Transverse colon (tissue), 4 donors: Measurements from ENCODE around the gene ZNF765. TPM values are rescaled to one million over a fixed set of nuclear protein-coding genes. Genes with fewer than 3 reads are reported as not detected.
"Not testable (repeated sequence)": the region's sequence is repeated elsewhere in the genome, so short reads cannot be mapped to it uniquely, and the experiment has no call there.

Experiments
- DNase-seq: peaks from one replicate; pipeline ENCODE4 v3.0.0-alpha.2; 2019
- H3K27ac ChIP-seq, 4 donors: fragments of 200-600 bp; sonication (generic); 2 replicates each; pipeline ENCODE4 v1.5.1; 2016 to 2018; ENCODE audit warnings: inconsistent platforms in 4 of 4
- H3K27me3 ChIP-seq: fragments of 200-600 bp; sonication (generic); 2 replicates; pipeline ENCODE4 v1.5.1; 2017; ENCODE audit warnings: inconsistent platforms
- H3K36me3 ChIP-seq, 4 donors: fragments of 200-600 bp; sonication (generic); 2 replicates each; pipeline ENCODE4 v1.5.1; 2017 to 2019; ENCODE audit warnings: inconsistent platforms in 4 of 4
- H3K4me1 ChIP-seq, 4 donors: fragments of 200-600 bp; sonication (generic); 2 replicates each; pipeline ENCODE4 v1.5.1; 2017 to 2020; ENCODE audit warnings: inconsistent platforms in 4 of 4
- H3K4me3 ChIP-seq, 4 donors: fragments of 200-600 bp; sonication (generic); 1 replicate in 1 of 4; 2 replicates in 3 of 4; pipeline versions ENCODE4 v1.5.1 to v1.6.1; 2017 to 2019; ENCODE audit warnings: inconsistent platforms in 4 of 4
- H3K9me3 ChIP-seq, 2 donors: fragments of 200-600 bp; sonication (generic); 2 replicates each; pipeline ENCODE4 v1.5.1; 2017 to 2019; ENCODE audit warnings: inconsistent platforms in 2 of 2
- EP300 ChIP-seq: sonication (generic); formaldehyde crosslinking; IDR thresholded peaks from one replicate; pipeline ENCODE4 v1.6.1; 2017; ENCODE audit warnings: antibody characterized with exemption, low read depth
- POLR2A ChIP-seq: fragments of 450-650 bp; IDR thresholded peaks from one replicate; pipeline ENCODE4 v1.6.1; 2016; ENCODE audit warnings: antibody characterized with exemption, mild to moderate bottlenecking, moderate library complexity
- POLR2AphosphoS5 ChIP-seq, 3 donors: sonication (generic); formaldehyde crosslinking; IDR thresholded peaks; one replicate each; pipeline ENCODE4 v1.6.1; 2016; ENCODE audit warnings: antibody characterized with exemption in 3 of 3
- WGBS, 2 donors: methylation state at CpG; one replicate each; pipeline ENCODE4 v1.1.5; 2018; ENCODE audit warnings: low coverage in 1 of 2; 5-methylcytosine and 5-hydroxymethylcytosine counted together
- in situ Hi-C, 4 donors: fragments of 200-750 bp; cut with MboI; loops; one replicate each; pipeline versions ENCODE4 v1.15.0 to v1.15.1; 2017; ENCODE audit warnings: low sequenced_read_pairs in 3 of 4, low pct_ligation_motif_present in 1 of 4, low pct_unique_long_range_greater_than_20kb in 1 of 4
- intact Hi-C: fragments of 100-400 bp; cut with DNase I; formaldehyde crosslinking; loops from one replicate; pipeline ENCODE4 v1.15.1; 2023; ENCODE audit warnings: low total_unique reads
- total RNA-seq, 4 donors: library from RNA; depleted of rRNA; stranded (reverse); fragments of >200 nt; gene quantifications; one replicate each; pipeline ENCODE4 v1.1.0, GENCODE V29; 2016
- TF ChIP-seq, protein P1 (sequence below), 5 experiments: fragments of 200-600 bp in 3 of 5; fragments of 450-650 bp in 2 of 5; sonication (generic) in 3 of 5; IDR thresholded peaks; 1 replicate in 2 of 5; 2 replicates in 3 of 5; pipeline ENCODE4 v1.5.1; 2016 to 2017; ENCODE audit warnings: antibody characterized with exemption in 5 of 5, inconsistent platforms in 3 of 5, mild to moderate bottlenecking in 2 of 5, moderate library complexity in 1 of 5

ZNF765 gene
- total RNA-seq, 4 donors from 2014 or later = 6.0 to 14.3 (median 11.2) TPM

- DNase-seq = no peak
- WGBS, 2 donors = 0 to 17% methylated on average over 1 of the region's 1 CpG
- in situ Hi-C loops = no loop called here
Observed at GRCh38 chr19:53396525-53396868, 1.5 kb downstream of the ZNF765 start.

DNA sequence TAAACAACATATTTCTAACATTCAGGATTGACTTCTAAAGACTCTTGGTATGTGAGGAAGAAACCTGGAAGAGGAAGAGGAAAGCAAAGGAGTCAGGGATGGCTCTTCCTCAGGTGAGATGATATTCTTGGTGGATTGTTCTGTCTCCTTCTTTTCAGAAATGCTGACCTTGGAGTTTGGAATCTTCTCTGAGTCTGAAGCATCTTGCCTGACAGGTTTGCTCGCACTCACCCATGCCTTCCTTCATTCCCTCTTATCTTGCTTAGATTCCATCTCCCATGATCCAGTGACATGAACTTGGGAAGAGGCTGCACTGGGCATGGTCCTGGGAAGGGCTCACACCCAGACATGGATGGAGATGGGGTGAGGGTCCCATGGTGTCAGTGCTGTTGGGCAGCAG, 3.0 kb downstream of the ZNF765 start:
- WGBS, 2 donors = 96 to 100% methylated on average over 1 of the region's 1 CpG
- H3K27ac ChIP-seq = not testable (repeated sequence)

More at GRCh38 chr19:53396525-53396868, 1.5 kb downstream of the ZNF765 start:
- TF ChIP-seq POLR2A (no peak), EP300 (no peak), POLR2AphosphoS5 (IDR thresholded peaks at IDR 0.05) (no peak)
- TF ChIP-seq, protein P1, sequence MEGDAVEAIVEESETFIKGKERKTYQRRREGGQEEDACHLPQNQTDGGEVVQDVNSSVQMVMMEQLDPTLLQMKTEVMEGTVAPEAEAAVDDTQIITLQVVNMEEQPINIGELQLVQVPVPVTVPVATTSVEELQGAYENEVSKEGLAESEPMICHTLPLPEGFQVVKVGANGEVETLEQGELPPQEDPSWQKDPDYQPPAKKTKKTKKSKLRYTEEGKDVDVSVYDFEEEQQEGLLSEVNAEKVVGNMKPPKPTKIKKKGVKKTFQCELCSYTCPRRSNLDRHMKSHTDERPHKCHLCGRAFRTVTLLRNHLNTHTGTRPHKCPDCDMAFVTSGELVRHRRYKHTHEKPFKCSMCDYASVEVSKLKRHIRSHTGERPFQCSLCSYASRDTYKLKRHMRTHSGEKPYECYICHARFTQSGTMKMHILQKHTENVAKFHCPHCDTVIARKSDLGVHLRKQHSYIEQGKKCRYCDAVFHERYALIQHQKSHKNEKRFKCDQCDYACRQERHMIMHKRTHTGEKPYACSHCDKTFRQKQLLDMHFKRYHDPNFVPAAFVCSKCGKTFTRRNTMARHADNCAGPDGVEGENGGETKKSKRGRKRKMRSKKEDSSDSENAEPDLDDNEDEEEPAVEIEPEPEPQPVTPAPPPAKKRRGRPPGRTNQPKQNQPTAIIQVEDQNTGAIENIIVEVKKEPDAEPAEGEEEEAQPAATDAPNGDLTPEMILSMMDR (IDR thresholded peaks at IDR 0.05) = no peak
- Histone ChIP-seq H3K27ac (no peak overlapping the region), H3K27me3 (no peaks in the 10 kb centered on the region), H3K9me3 (peaks cover 3 to 8% of the 10 kb centered on the region in 2 donors), H3K4me3 (peak overlapping the region in 1 of 4 donors; percentile 92), H3K4me1 (peaks cover 4 to 25% (median 17%) of the 10 kb centered on the region in 4 donors), H3K36me3 (peaks cover 0 to 33% (median 12%) of the 10 kb centered on the region in 4 donors)
- intact Hi-C loops = no loop called here

GRCh38 chr19:53409505-53410204, 14.7 kb downstream of the ZNF765 start:
- TF ChIP-seq EP300 = no peak
- no peak for TF ChIP-seq POLR2A
- TF ChIP-seq, protein P1 (IDR thresholded peaks at IDR 0.05) = no peak
- TF ChIP-seq POLR2AphosphoS5 (IDR thresholded peaks at IDR 0.05) = no peak
- H3K4me1 ChIP-seq = no peaks in the 10 kb centered on the region
- H3K27ac ChIP-seq = no peak overlapping the region
- intact Hi-C loops (no loop called here), in situ Hi-C loops (loop anchor here in 2 of 4 donors (10.0 to 25.0 kb wide), 2 partner anchors 95 to 328 kb away; no protein-coding TSS in a partner anchor)
- H3K4me3 ChIP-seq = no peak overlapping the region
- DNase-seq = no peak
- peaks cover 60 to 76% of the 10 kb centered on the region in 2 donors for H3K9me3 ChIP-seq
- peaks cover 0 to 35% (median 16%) of the 10 kb centered on the region in 4 donors for H3K36me3 ChIP-seq
- WGBS, 2 donors = 79 to 82% methylated on average over 6 to 7 of the region's 7 CpGs
- H3K27me3 ChIP-seq = no peaks in the 10 kb centered on the region

More for the DNA sequence above, 3.0 kb downstream of the ZNF765 start:
- intact Hi-C loops, DNase-seq, H3K4me3 ChIP-seq, H3K27me3 ChIP-seq, in situ Hi-C loops: not testable (repeated sequence)
- peaks cover 0 to 46% (median 18%) of the 10 kb centered on the region in 4 donors for H3K36me3 ChIP-seq
- H3K4me1 ChIP-seq = peaks cover 4 to 25% (median 17%) of the 10 kb centered on the region in 4 donors
- H3K9me3 ChIP-seq = peaks cover 5 to 14% of the 10 kb centered on the region in 2 donors

- intact Hi-C loops, H3K9me3 ChIP-seq, H3K36me3 ChIP-seq, H3K4me1 ChIP-seq, H3K27me3 ChIP-seq, DNase-seq, H3K27ac ChIP-seq, H3K4me3 ChIP-seq: not testable (repeated sequence)
- 67% methylated on average over 6 to 11 of the region's 11 CpGs for WGBS, 2 donors
- in situ Hi-C loops = loop anchor here in 2 of 4 donors (10.0 to 25.0 kb wide), 2 partner anchors 317 to 324 kb away; no protein-coding TSS in a partner anchor
Observed at GRCh38 chr19:53420520-53421315, 25.8 kb downstream of the ZNF765 start.

DNA sequence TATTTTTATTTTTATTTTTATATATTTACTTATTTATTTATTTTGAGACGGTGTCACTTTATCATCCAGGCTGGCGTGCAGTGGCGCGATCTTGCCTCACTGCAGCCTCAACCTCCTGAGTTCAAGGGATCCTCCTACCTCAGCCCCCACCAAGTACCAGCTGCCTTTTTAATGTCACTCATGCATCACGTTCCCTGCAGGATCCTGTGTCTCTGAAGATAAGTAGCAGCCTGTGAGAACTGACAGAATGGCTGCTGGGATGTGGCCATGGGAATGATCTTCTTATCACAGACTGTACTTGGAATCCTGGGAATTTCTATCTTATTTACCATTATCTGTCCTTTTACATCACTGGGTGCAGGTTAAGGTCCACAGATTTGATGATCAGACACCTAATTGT, 27.6 kb downstream of the ZNF765 start:
- no peaks in the 10 kb centered on the region for H3K36me3 ChIP-seq
- H3K9me3 ChIP-seq = no peaks in the 10 kb centered on the region
- DNase-seq = no peak
- H3K4me1 ChIP-seq = no peaks in the 10 kb centered on the region
- no peak overlapping the region for H3K27ac ChIP-seq
- 88% methylated on average over 5 of the region's 5 CpGs; no CpG with 5 or more reads in 1 of the 2 donors for WGBS, 2 donors
- TF ChIP-seq, protein P1 (IDR thresholded peaks at IDR 0.05) = no peak
- TF ChIP-seq POLR2AphosphoS5 (IDR thresholded peaks at IDR 0.05) (no peak), EP300 (no peak), POLR2A (no peak)
- H3K27me3 ChIP-seq = no peaks in the 10 kb centered on the region
- in situ Hi-C loops (loop anchor here in 2 of 4 donors (10.0 to 25.0 kb wide), 2 partner anchors 315 to 322 kb away; no protein-coding TSS in a partner anchor), intact Hi-C loops (no loop called here)
- no peak overlapping the region for H3K4me3 ChIP-seq

DNA sequence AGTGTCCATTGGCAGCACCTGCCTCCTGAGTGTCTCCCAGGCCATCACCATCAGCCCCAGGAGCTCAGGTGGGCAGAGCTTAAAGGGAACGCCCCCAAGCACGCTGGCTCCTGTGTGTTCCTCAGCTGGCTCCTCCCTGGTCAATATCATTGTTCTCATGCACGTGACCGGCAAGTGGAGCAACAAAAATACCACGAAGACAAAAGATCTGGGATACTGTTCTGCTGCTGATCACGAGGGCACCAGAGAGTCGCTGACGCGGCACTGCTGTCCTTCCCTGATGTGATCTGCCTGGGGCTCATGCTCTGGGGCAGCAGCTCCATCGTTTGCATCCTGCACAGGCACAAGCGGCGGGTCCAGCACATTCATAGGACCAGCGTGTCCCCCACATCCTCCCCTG, 28.1 kb downstream of the ZNF765 start:
- 60% methylated on average over 10 of the region's 13 CpGs; no CpG with 5 or more reads in 1 of the 2 donors for WGBS, 2 donors
- not testable (repeated sequence) for DNase-seq
- in situ Hi-C loops = loop anchor here in 2 of 4 donors (10.0 to 25.0 kb wide), 2 partner anchors 314 to 322 kb away; no protein-coding TSS in a partner anchor

GRCh38 chr19:53423680-53424079, 28.7 kb downstream of the ZNF765 start:
- H3K4me1 ChIP-seq, H3K4me3 ChIP-seq, DNase-seq, H3K27me3 ChIP-seq, H3K9me3 ChIP-seq, H3K27ac ChIP-seq, H3K36me3 ChIP-seq, intact Hi-C loops: not testable (repeated sequence)
- WGBS, 2 donors = 53 to 69% methylated on average over 5 to 8 of the region's 8 CpGs
- in situ Hi-C loops = loop anchor here in 2 of 4 donors (10.0 to 25.0 kb wide), 2 partner anchors 314 to 321 kb away; no protein-coding TSS in a partner anchor

More for the DNA sequence above, 28.1 kb downstream of the ZNF765 start:
- H3K27me3 ChIP-seq, H3K36me3 ChIP-seq, H3K4me3 ChIP-seq, H3K27ac ChIP-seq, H3K4me1 ChIP-seq, intact Hi-C loops, H3K9me3 ChIP-seq: not testable (repeated sequence)
